Activated naive CD8-positive, alpha-beta T cell treated with anti-CD3 and anti-CD28 coated beads, Interleukin-2, amount 50 U/mL, for 24 hours (primary cell): ENCODE data around the gene COL18A1.
"Not testable (repeated sequence)": the region's sequence is repeated elsewhere in the genome, so short reads cannot be mapped to it uniquely, and the experiment has no call there.

Source experiments
- ATAC-seq: fragments of 150-1000 bp; cut with Tn5 transposase; one replicate; pipeline ENCODE4 v1.10.0; 2021
- DNase-seq: peaks from one replicate; pipeline ENCODE4 v3.0.0; 2021
- H3K27ac Mint-ChIP-seq: one replicate; pipeline ENCODE4 v1.8.0; 2021; ENCODE audit warnings: mild to moderate bottlenecking, mixed read lengths
- H3K27me3 Mint-ChIP-seq: one replicate; pipeline ENCODE4 v1.8.0; 2021; ENCODE audit warnings: mixed read lengths
- H3K36me3 Mint-ChIP-seq: one replicate; pipeline ENCODE4 v1.8.0; 2021; ENCODE audit warnings: low read depth, mixed read lengths
- H3K4me1 Mint-ChIP-seq: one replicate; pipeline ENCODE4 v1.8.0; 2021; ENCODE audit warnings: mixed read lengths
- H3K4me3 Mint-ChIP-seq: one replicate; pipeline ENCODE4 v1.8.0; 2021; ENCODE audit warnings: mild to moderate bottlenecking, moderate library complexity, mixed read lengths
- H3K9me3 Mint-ChIP-seq: one replicate; pipeline ENCODE4 v1.8.0; 2021; ENCODE audit warnings: mixed read lengths

The COL18A1 gene

GRCh38 chr21:45437844-45438243 lies 32.9 kb downstream of the COL18A1 start:
- H3K9me3 Mint-ChIP-seq, H3K4me3 Mint-ChIP-seq, H3K27ac Mint-ChIP-seq, ATAC-seq, H3K36me3 Mint-ChIP-seq, DNase-seq, H3K4me1 Mint-ChIP-seq, H3K27me3 Mint-ChIP-seq: not testable (repeated sequence)

GRCh38 chr21:45438391-45439145 lies 33.6 kb downstream of the COL18A1 start:
- Mint-ChIP-seq H3K4me1 (peaks cover 7% of the 10 kb centered on the region), H3K9me3 (no peaks in the 10 kb centered on the region), H3K4me3 (no peak overlapping the region), H3K36me3 (no peaks in the 10 kb centered on the region), H3K27me3 (no peaks in the 10 kb centered on the region), H3K27ac (no peak overlapping the region)
- ATAC-seq (no peak), DNase-seq (no peak)

- Mint-ChIP-seq H3K9me3 (no peaks in the 10 kb centered on the region), H3K36me3 (no peaks in the 10 kb centered on the region), H3K27ac (no peak overlapping the region), H3K27me3 (peaks cover 2% of the 10 kb centered on the region), H3K4me1 (peaks cover 7% of the 10 kb centered on the region), H3K4me3 (peak overlapping the region; percentile 45)
- DNase-seq (peak; percentile 89), ATAC-seq (peak; percentile 76)
Observed at GRCh38 chr21:45439161-45439872, 34.4 kb downstream of the COL18A1 start.

- peaks cover 13% of the 10 kb centered on the region for H3K4me1 Mint-ChIP-seq
- DNase-seq (no peak), ATAC-seq (no peak)
- no peaks in the 10 kb centered on the region for H3K9me3 Mint-ChIP-seq
- peaks cover 2% of the 10 kb centered on the region for H3K27me3 Mint-ChIP-seq
- H3K36me3 Mint-ChIP-seq, result no peaks in the 10 kb centered on the region
- no peak overlapping the region for H3K4me3 Mint-ChIP-seq
- H3K27ac Mint-ChIP-seq, result no peak overlapping the region
Observed at GRCh38 chr21:45439901-45440461, 35.0 kb downstream of the COL18A1 start.

- ATAC-seq (no peak), DNase-seq (no peak)
- Mint-ChIP-seq H3K27me3 (peaks cover 6% of the 10 kb centered on the region), H3K4me1 (peaks cover 20% of the 10 kb centered on the region), H3K36me3 (no peaks in the 10 kb centered on the region), H3K9me3 (no peaks in the 10 kb centered on the region), H3K4me3 (no peak overlapping the region), H3K27ac (no peak overlapping the region)
Observed at GRCh38 chr21:45440736-45441350, 35.9 kb downstream of the COL18A1 start.

- peaks cover 19% of the 10 kb centered on the region for H3K4me1 Mint-ChIP-seq
- peaks cover 8% of the 10 kb centered on the region for H3K27me3 Mint-ChIP-seq
- peaks cover 1% of the 10 kb centered on the region for H3K36me3 Mint-ChIP-seq
- no peak overlapping the region for H3K27ac Mint-ChIP-seq
- DNase-seq, result no peak
- H3K4me3 Mint-ChIP-seq, result no peak overlapping the region
- ATAC-seq, result no peak
- no peaks in the 10 kb centered on the region for H3K9me3 Mint-ChIP-seq
Observed at GRCh38 chr21:45441431-45442255, 36.7 kb downstream of the COL18A1 start.

GRCh38 chr21:45442276-45442675 lies 37.3 kb downstream of the COL18A1 start:
- Mint-ChIP-seq H3K27ac (no peak overlapping the region), H3K4me3 (no peak overlapping the region), H3K36me3 (peaks cover 1% of the 10 kb centered on the region), H3K9me3 (no peaks in the 10 kb centered on the region), H3K27me3 (peaks cover 8% of the 10 kb centered on the region), H3K4me1 (peaks cover 19% of the 10 kb centered on the region)
- no peak for DNase-seq
- ATAC-seq, result peak; percentile 44

- H3K9me3 Mint-ChIP-seq, H3K36me3 Mint-ChIP-seq, DNase-seq: not testable (repeated sequence)
Observed at GRCh38 chr21:45442686-45443594, 38.0 kb downstream of the COL18A1 start.

GRCh38 chr21:45443595-45444181 lies 38.7 kb downstream of the COL18A1 start:
- peaks cover 12% of the 10 kb centered on the region for H3K27me3 Mint-ChIP-seq
- DNase-seq, result no peak

More at GRCh38 chr21:45442686-45443594, 38.0 kb downstream of the COL18A1 start:
- H3K4me1 Mint-ChIP-seq, result peaks cover 19% of the 10 kb centered on the region
- ATAC-seq, H3K27ac Mint-ChIP-seq, H3K4me3 Mint-ChIP-seq, H3K27me3 Mint-ChIP-seq: not testable (repeated sequence)

GRCh38 chr21:45444385-45444784 lies 39.4 kb downstream of the COL18A1 start:
- Mint-ChIP-seq H3K27me3 (peaks cover 13% of the 10 kb centered on the region), H3K27ac (no peak overlapping the region), H3K9me3 (no peaks in the 10 kb centered on the region), H3K4me3 (no peak overlapping the region), H3K4me1 (peaks cover 14% of the 10 kb centered on the region), H3K36me3 (peaks cover 1% of the 10 kb centered on the region)
- no peak for DNase-seq
- ATAC-seq, result no peak

More at GRCh38 chr21:45443595-45444181, 38.7 kb downstream of the COL18A1 start:
- Mint-ChIP-seq H3K27ac (peak overlapping the region; percentile 15), H3K4me3 (no peak overlapping the region), H3K36me3 (peaks cover 1% of the 10 kb centered on the region), H3K4me1 (peaks cover 19% of the 10 kb centered on the region), H3K9me3 (no peaks in the 10 kb centered on the region)
- no peak for ATAC-seq

- H3K4me1 Mint-ChIP-seq, result peaks cover 14% of the 10 kb centered on the region
- ATAC-seq, result no peak
- peaks cover 13% of the 10 kb centered on the region for H3K27me3 Mint-ChIP-seq
Observed at GRCh38 chr21:45445369-45445768, 40.4 kb downstream of the COL18A1 start.

GRCh38 chr21:45447821-45448220 lies 42.9 kb downstream of the COL18A1 start:
- peaks cover 2% of the 10 kb centered on the region for H3K9me3 Mint-ChIP-seq
- H3K27ac Mint-ChIP-seq, result no peak overlapping the region
- H3K4me1 Mint-ChIP-seq, result peaks cover 14% of the 10 kb centered on the region
- H3K4me3 Mint-ChIP-seq, result no peak overlapping the region
- ATAC-seq (no peak), DNase-seq (no peak)
- H3K27me3 Mint-ChIP-seq, result peaks cover 13% of the 10 kb centered on the region
- peaks cover 1% of the 10 kb centered on the region for H3K36me3 Mint-ChIP-seq

More at GRCh38 chr21:45445369-45445768, 40.4 kb downstream of the COL18A1 start:
- H3K27ac Mint-ChIP-seq, result no peak overlapping the region
- no peaks in the 10 kb centered on the region for H3K9me3 Mint-ChIP-seq
- no peak overlapping the region for H3K4me3 Mint-ChIP-seq
- DNase-seq, result no peak
- peaks cover 1% of the 10 kb centered on the region for H3K36me3 Mint-ChIP-seq

GRCh38 chr21:45448283-45448809 lies 43.4 kb downstream of the COL18A1 start:
- Mint-ChIP-seq H3K27me3 (peaks cover 13% of the 10 kb centered on the region), H3K4me1 (peaks cover 14% of the 10 kb centered on the region), H3K36me3 (peaks cover 1% of the 10 kb centered on the region), H3K27ac (no peak overlapping the region), H3K9me3 (peaks cover 8% of the 10 kb centered on the region), H3K4me3 (no peak overlapping the region)
- DNase-seq, result no peak
- no peak for ATAC-seq
